OCI-LY3 (cell line): ENCODE measurements around the gene ANKLE1.
A peak's percentile ranks its signal among the peaks of the same experiment; 100 is the strongest.

Experiments used
- H2AFZ ChIP-seq: fragments of 200-600, 300-600 bp; shearing (Covaris generic); 2 replicates; pipeline ENCODE4 v1.6.0; 2014; ENCODE audit warnings: antibody characterized with exemption, low read depth, low read length
- H3K27ac ChIP-seq: fragments of 200-600, 300-600 bp; sonication (generic); 2 replicates; pipeline ENCODE4 v1.5.1; 2014; ENCODE audit warnings: mild to moderate bottlenecking, low read length, moderate library complexity, mixed read lengths
- H3K27me3 ChIP-seq: fragments of 200-600, 300-600 bp; sonication (generic); 2 replicates; pipeline ENCODE4 v1.6.1; 2014; ENCODE audit warnings: low read depth, low read length, mixed read lengths
- H3K36me3 ChIP-seq: fragments of 200-600, 300-600 bp; sonication (generic); replicated peaks from 2 replicates; pipeline ENCODE3; 2014; ENCODE audit warnings: low read depth, low read length, mixed read lengths
- H3K4me1 ChIP-seq: fragments of 300-600, 200-600 bp; sonication (generic); 2 replicates; pipeline ENCODE4 v1.6.1; 2014; ENCODE audit warnings: low read length, mixed read lengths
- H3K4me2 ChIP-seq: fragments of 200-600, 300-600 bp; sonication (generic); 2 replicates; pipeline ENCODE4 v1.6.1; 2014; ENCODE audit warnings: low read length, mixed read lengths
- H3K4me3 ChIP-seq: fragments of 300-600, 200-600 bp; sonication (generic); 2 replicates; pipeline ENCODE4 v1.5.1; 2014; ENCODE audit warnings: antibody characterized with exemption, mild to moderate bottlenecking, low read length, moderate library complexity
- H3K79me2 ChIP-seq: fragments of 300-600, 200-600 bp; shearing (Covaris generic); 2 replicates; pipeline ENCODE4 v1.6.1; 2014; ENCODE audit warnings: mild to moderate bottlenecking, low read length, mixed read lengths
- H3K9ac ChIP-seq: fragments of 300-600, 200-600 bp; shearing (Covaris generic); 2 replicates; pipeline ENCODE4 v1.6.0; 2014; ENCODE audit warnings: mild to moderate bottlenecking, low read length, moderate library complexity
- H3K9me3 ChIP-seq: fragments of 200-600, 300-600 bp; shearing (Covaris generic); 2 replicates; pipeline ENCODE4 v1.6.1; 2014; ENCODE audit warnings: low read length, mixed read lengths; ENCODE audit not compliant: insufficient read depth
- H4K20me1 ChIP-seq: fragments of 200-600, 300-600 bp; sonication (generic); 2 replicates; pipeline ENCODE4 v1.6.1; 2016; ENCODE audit warnings: low read length, mixed read lengths; ENCODE audit not compliant: insufficient read depth
- CTCF ChIP-seq: fragments of 200-600, 300-600 bp; sonication (generic); IDR thresholded peaks from 2 replicates; pipeline ENCODE4 v1.5.1; 2014; ENCODE audit warnings: antibody characterized with exemption, low read length, low read depth
- EZH2phosphoT487 ChIP-seq: fragments of 200-600 bp; shearing (Covaris generic); IDR thresholded peaks from 2 replicates; pipeline ENCODE4 v1.6.1; 2018; ENCODE audit warnings: antibody characterized with exemption, mixed run types, low read depth

The ANKLE1 gene

GRCh38 chr19:17296273-17296672, 14.6 kb downstream of the ANKLE1 start:
- no peaks in the 10 kb centered on the region for H3K79me2 ChIP-seq
- no peak overlapping the region for H3K27ac ChIP-seq
- H3K9me3 ChIP-seq: peaks cover 4% of the 10 kb centered on the region; the same call in 1 of the 2 replicates
- no peaks in the 10 kb centered on the region for H4K20me1 ChIP-seq
- TF ChIP-seq EZH2phosphoT487 (no peak), CTCF (no peak)
- peaks cover 21% of the 10 kb centered on the region for H3K36me3 ChIP-seq
- H3K9ac ChIP-seq: no peak overlapping the region
- peaks cover 5% of the 10 kb centered on the region; the same call in 1 of the 2 replicates for H3K4me1 ChIP-seq
- no peak overlapping the region for H3K4me2 ChIP-seq
- H3K27me3 ChIP-seq: no peaks in the 10 kb centered on the region
- H2AFZ ChIP-seq: no peak overlapping the region
- no peak overlapping the region for H3K4me3 ChIP-seq

- Histone ChIP-seq H3K9me3 (peaks cover 4% of the 10 kb centered on the region; the same call in 1 of the 2 replicates), H3K4me2 (no peak overlapping the region), H2AFZ (no peak overlapping the region), H3K9ac (no peak overlapping the region), H4K20me1 (no peaks in the 10 kb centered on the region), H3K4me1 (peaks cover under 1% of the 10 kb centered on the region; the same call in 1 of the 2 replicates), H3K27me3 (no peaks in the 10 kb centered on the region), H3K27ac (no peak overlapping the region), H3K79me2 (no peaks in the 10 kb centered on the region), H3K4me3 (no peak overlapping the region), H3K36me3 (peaks cover 21% of the 10 kb centered on the region)
- TF ChIP-seq CTCF (no peak), EZH2phosphoT487 (no peak)
These were observed 15.3 kb downstream of the ANKLE1 start for GRCh38 chr19:17296976-17297375.

GRCh38 chr19:17300992-17301619, 19.4 kb downstream of the ANKLE1 start:
- Histone ChIP-seq H3K4me1 (peaks cover 19% of the 10 kb centered on the region), H3K9ac (no peak overlapping the region), H3K4me3 (no peak overlapping the region), H3K79me2 (peaks cover 1% of the 10 kb centered on the region), H3K27ac (no peak overlapping the region), H3K9me3 (peaks cover 4% of the 10 kb centered on the region; the same call in 1 of the 2 replicates), H4K20me1 (no peaks in the 10 kb centered on the region), H2AFZ (no peak overlapping the region), H3K36me3 (peaks cover 11% of the 10 kb centered on the region), H3K27me3 (no peaks in the 10 kb centered on the region), H3K4me2 (no peak overlapping the region)
- TF ChIP-seq CTCF (no peak), EZH2phosphoT487 (no peak)

GRCh38 chr19:17302391-17303166, 20.9 kb downstream of the ANKLE1 start:
- Histone ChIP-seq H3K9me3 (peaks cover 4% of the 10 kb centered on the region; the same call in 1 of the 2 replicates), H3K27ac (no peak overlapping the region), H3K4me2 (peak overlapping the region; percentile 73), H3K9ac (peak overlapping the region; percentile 60; the same call in 1 of the 2 replicates), H3K27me3 (no peaks in the 10 kb centered on the region), H2AFZ (no peak overlapping the region; the same call in 1 of the 2 replicates), H3K4me3 (peak overlapping the region; percentile 82), H3K36me3 (peaks cover 6% of the 10 kb centered on the region), H3K4me1 (peaks cover 24% of the 10 kb centered on the region), H4K20me1 (no peaks in the 10 kb centered on the region), H3K79me2 (peaks cover 14% of the 10 kb centered on the region)
- no peak for TF ChIP-seq CTCF
- no peak for TF ChIP-seq EZH2phosphoT487
